Sigmoid colon (tissue), 4 donors: Measurements from ENCODE around the gene USP32.
A peak's percentile ranks its signal among the peaks of the same experiment; 100 is the strongest.

Experiments
- EP300 ChIP-seq, 4 donors: sonication (generic); formaldehyde crosslinking; IDR thresholded peaks; one replicate each; pipeline ENCODE4 v1.6.1; 2017; ENCODE audit warnings: antibody characterized with exemption in 4 of 4
- POLR2A ChIP-seq, 2 donors: fragments of 450-650 bp; IDR thresholded peaks; one replicate each; pipeline ENCODE4 v1.6.1; 2016; ENCODE audit warnings: antibody characterized with exemption in 2 of 2, mild to moderate bottlenecking in 2 of 2, moderate library complexity in 2 of 2
- POLR2AphosphoS5 ChIP-seq, 4 donors: sonication (generic); formaldehyde crosslinking; IDR thresholded peaks; one replicate each; pipeline ENCODE4 v1.6.1; 2017; ENCODE audit warnings: antibody characterized with exemption in 4 of 4
- TF ChIP-seq, protein P1 (sequence below), 4 experiments: fragments of 450-650 bp in 3 of 4; fragments of 200-600 bp in 1 of 4; IDR thresholded peaks; one replicate each; pipeline ENCODE4 v1.5.1; 2016 to 2019; ENCODE audit warnings: antibody characterized with exemption in 4 of 4, mild to moderate bottlenecking in 3 of 4, moderate library complexity in 2 of 4

DNA sequence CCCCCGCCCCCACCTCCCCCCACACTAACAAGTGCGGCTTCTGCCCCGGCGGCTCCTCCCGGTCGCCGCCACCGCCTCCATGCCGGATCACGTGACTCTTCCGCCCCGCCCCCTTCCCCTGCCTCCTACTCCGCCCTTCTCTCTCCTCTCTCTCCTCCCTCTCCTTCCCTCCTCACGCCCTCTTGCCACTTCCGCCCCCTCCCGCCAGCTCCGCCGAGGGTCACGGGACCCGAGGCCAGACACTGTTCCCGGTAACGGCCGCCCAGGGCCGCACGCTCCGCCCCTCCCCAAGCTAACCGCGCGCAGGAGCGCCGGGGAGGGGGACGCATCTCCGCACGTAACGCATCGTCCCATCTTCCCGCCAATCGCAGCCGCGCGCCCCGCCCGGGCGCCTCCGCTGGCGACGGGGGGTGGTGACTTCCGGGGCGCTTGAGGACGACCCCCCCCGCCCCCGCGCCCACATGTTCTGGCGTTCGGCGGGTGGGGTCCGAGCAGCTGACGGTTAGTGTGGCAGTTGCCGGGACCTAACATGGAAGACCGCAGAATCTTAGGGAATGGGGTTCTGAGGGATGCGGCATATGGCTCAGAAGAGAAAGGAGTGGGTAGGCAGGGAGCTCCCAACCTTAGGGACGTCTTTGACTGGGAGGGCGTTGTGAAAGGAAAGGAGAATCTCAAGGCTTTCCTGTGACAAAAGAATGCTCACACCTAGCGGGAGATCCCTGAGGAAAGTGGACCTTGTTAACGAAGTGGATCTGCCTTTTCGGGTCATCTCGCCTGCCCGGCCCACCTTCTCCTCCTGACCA lies at the start of gene USP32:
- TF ChIP-seq, protein P1, sequence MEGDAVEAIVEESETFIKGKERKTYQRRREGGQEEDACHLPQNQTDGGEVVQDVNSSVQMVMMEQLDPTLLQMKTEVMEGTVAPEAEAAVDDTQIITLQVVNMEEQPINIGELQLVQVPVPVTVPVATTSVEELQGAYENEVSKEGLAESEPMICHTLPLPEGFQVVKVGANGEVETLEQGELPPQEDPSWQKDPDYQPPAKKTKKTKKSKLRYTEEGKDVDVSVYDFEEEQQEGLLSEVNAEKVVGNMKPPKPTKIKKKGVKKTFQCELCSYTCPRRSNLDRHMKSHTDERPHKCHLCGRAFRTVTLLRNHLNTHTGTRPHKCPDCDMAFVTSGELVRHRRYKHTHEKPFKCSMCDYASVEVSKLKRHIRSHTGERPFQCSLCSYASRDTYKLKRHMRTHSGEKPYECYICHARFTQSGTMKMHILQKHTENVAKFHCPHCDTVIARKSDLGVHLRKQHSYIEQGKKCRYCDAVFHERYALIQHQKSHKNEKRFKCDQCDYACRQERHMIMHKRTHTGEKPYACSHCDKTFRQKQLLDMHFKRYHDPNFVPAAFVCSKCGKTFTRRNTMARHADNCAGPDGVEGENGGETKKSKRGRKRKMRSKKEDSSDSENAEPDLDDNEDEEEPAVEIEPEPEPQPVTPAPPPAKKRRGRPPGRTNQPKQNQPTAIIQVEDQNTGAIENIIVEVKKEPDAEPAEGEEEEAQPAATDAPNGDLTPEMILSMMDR (IDR thresholded peaks at IDR 0.05): peak in 2 of 4 experiments; percentile 15 to 18
- TF ChIP-seq POLR2A (IDR thresholded peaks at IDR 0.05): peak; percentile 41 to 67
- peak in 3 of 4 donors; percentile 36 to 91 (median 82) for TF ChIP-seq EP300 (IDR thresholded peaks at IDR 0.05)
- TF ChIP-seq POLR2AphosphoS5 (IDR thresholded peaks at IDR 0.05): peak; percentile 34 to 89 (median 88)
